Panc1 (cell line): Measurements from ENCODE around the gene SERP2. TPM values are rescaled to one million over a fixed set of nuclear protein-coding genes. Genes with fewer than 3 reads are reported as not detected.

Experiments
- ATAC-seq: fragments of 200-7000 bp; cut with Tn5 transposase; 2 replicates; pipeline ENCODE4 v1.9.1; 2020; ENCODE audit warnings: mild to moderate bottlenecking, moderate library complexity
- BruUV-seq: library from RNA; stranded (reverse); fragments of 400-500 nt; replicated peaks from 2 replicates; lab custom pipeline; 2021; lab: Mats Ljungman, UMichigan
- CTCF ChIA-PET: fragments of 300-600 bp; sonication (Branson Sonifier 250); formaldehyde crosslinking; loops from one replicate; lab custom pipeline; 2022; ENCODE audit warnings: antibody characterized with exemption; lab: Charles Lee
- POLR2A ChIA-PET: fragments of 300-600 bp; sonication (Branson Sonifier 250); formaldehyde crosslinking; loops from one replicate; lab custom pipeline; 2022; ENCODE audit warnings: antibody characterized with exemption; lab: Charles Lee
- DNase-seq: peaks from one replicate; pipeline ENCODE4 v3.0.0-alpha.2; 2010; ENCODE audit warnings: low read depth, low spot score
- H3K27ac ChIP-seq: 2 replicates; pipeline ENCODE4 v1.5.1; 2011; ENCODE audit warnings: mild to moderate bottlenecking, low read length, inconsistent platforms
- H3K27me3 ChIP-seq: fragments of 200-500 bp; sonication (Bioruptor generic); 2 replicates; pipeline ENCODE4 v1.6.0; 2014; ENCODE audit warnings: low read length, inconsistent platforms; ENCODE audit not compliant: control insufficient read depth, insufficient read depth
- H3K36me3 ChIP-seq: fragments of 200-500 bp; sonication (Bioruptor generic); 2 replicates; pipeline ENCODE4 v1.5.1; 2014; ENCODE audit warnings: inconsistent platforms, mild to moderate bottlenecking, low read length, moderate library complexity; ENCODE audit not compliant: control insufficient read depth, insufficient read depth
- H3K4me1 ChIP-seq: 2 replicates; pipeline ENCODE4 v1.5.1; 2011; ENCODE audit warnings: inconsistent platforms, mild to moderate bottlenecking, low read length, moderate library complexity; ENCODE audit not compliant: control insufficient read depth, insufficient read depth
- H3K4me3 ChIP-seq, 2 experiments: 2 replicates each; pipeline ENCODE4 v1.5.1; 2011 to 2012; ENCODE audit warnings: low read depth in 2 of 2, low read length in 2 of 2, mild to moderate bottlenecking in 2 of 2, inconsistent platforms in 1 of 2, moderate library complexity in 1 of 2
- H3K9me3 ChIP-seq: fragments of 200-500 bp; sonication (Bioruptor generic); 2 replicates; pipeline ENCODE4 v1.5.1; 2014; ENCODE audit warnings: low read depth, mild to moderate bottlenecking, inconsistent platforms, low read length, moderate library complexity; ENCODE audit not compliant: control insufficient read depth, insufficient read depth
- CTCF ChIP-seq: fragments of 450-650 bp; IDR thresholded peaks from 2 replicates; pipeline ENCODE4 v1.5.1; 2017; ENCODE audit warnings: mild to moderate bottlenecking
- POLR2AphosphoS5 ChIP-seq: IDR thresholded peaks from 2 replicates; pipeline ENCODE4 v1.6.1; 2012; ENCODE audit warnings: mild to moderate bottlenecking, low read depth, low read length, moderate library complexity
- REST ChIP-seq, 2 experiments: IDR thresholded peaks; 2 replicates each; pipeline ENCODE4 v1.6.1; 2011 to 2012; ENCODE audit warnings: low read depth in 2 of 2, control low read depth in 1 of 2, low read length in 1 of 2, mild to moderate bottlenecking in 1 of 2, moderate library complexity in 1 of 2; ENCODE audit not compliant: insufficient read depth in 1 of 2
- SIN3A ChIP-seq: IDR thresholded peaks from 2 replicates; pipeline ENCODE4 v1.6.1; 2012; ENCODE audit warnings: low read depth, mild to moderate bottlenecking, low read length, moderate library complexity, borderline replicate concordance; ENCODE audit not compliant: insufficient read depth
- TCF7L2 ChIP-seq: IDR thresholded peaks from 2 replicates; pipeline ENCODE4 v1.6.1; 2011; ENCODE audit warnings: mild to moderate bottlenecking, low read depth, low read length, inconsistent platforms
- in situ Hi-C: cut with HindIII; loops from 2 replicates; pipeline ENCODE4 v1.10.0; 2016; ENCODE audit warnings: low sequenced_read_pairs, low pct_unique_long_range_greater_than_20kb
- intact Hi-C: fragments of 100-400 bp; cut with micrococcal nuclease; formaldehyde crosslinking; loops from one replicate; pipeline ENCODE4 v1.10.0; 2022; ENCODE audit not compliant: unreplicated experiment
- total RNA-seq: library from RNA; stranded (reverse); gene quantifications from one replicate; pipeline ENCODE4 v1.2.1, GENCODE V29; 2021; ENCODE audit not compliant: unreplicated experiment

Gene SERP2
- total RNA-seq, 1 experiment from 2014 or later: 0.18 TPM

- Histone ChIP-seq H3K4me3 (no peak overlapping the region), H3K4me1 (peaks cover 5% of the 10 kb centered on the region; the same call in 1 of the 2 replicates), H3K27me3 (no peaks in the 10 kb centered on the region), H3K36me3 (no peaks in the 10 kb centered on the region), H3K9me3 (no peaks in the 10 kb centered on the region), H3K27ac (no peak overlapping the region)
- in situ Hi-C loops (no loop called here), intact Hi-C loops (no loop called here)
- ChIA-PET CTCF (no interaction called here), POLR2A (no interaction called here)
- no peak for TF ChIP-seq REST (IDR thresholded peaks at IDR 0.05; ENCODE audit: insufficient read depth in 1 of 2, low read depth in 2 of 2, low read length in 1 of 2)
- TF ChIP-seq CTCF: no peak
- no peak for TF ChIP-seq SIN3A
- TF ChIP-seq TCF7L2: no peak
- TF ChIP-seq POLR2AphosphoS5: no peak
- ATAC-seq (no peak), DNase-seq (no peak)
- BruUV-seq: no TSS peak
Measured at GRCh38 chr13:44407379-44407778, 33.8 kb downstream of the SERP2 start.

GRCh38 chr13:44407891-44408290, 34.3 kb downstream of the SERP2 start:
- Histone ChIP-seq H3K9me3 (no peaks in the 10 kb centered on the region), H3K4me1 (peaks cover 5% of the 10 kb centered on the region; the same call in 1 of the 2 replicates), H3K27ac (no peak overlapping the region), H3K27me3 (no peaks in the 10 kb centered on the region), H3K36me3 (no peaks in the 10 kb centered on the region), H3K4me3 (no peak overlapping the region)
- ATAC-seq: no peak
- in situ Hi-C loops (no loop called here), intact Hi-C loops (no loop called here)
- BruUV-seq: no TSS peak
- POLR2A ChIA-PET: no interaction called here
- TF ChIP-seq POLR2AphosphoS5 (no peak), REST (IDR thresholded peaks at IDR 0.05; ENCODE audit: insufficient read depth in 1 of 2, low read depth in 2 of 2, low read length in 1 of 2) (no peak), SIN3A (no peak), CTCF (no peak), TCF7L2 (no peak)
- CTCF ChIA-PET: no interaction called here
- no peak for DNase-seq
